Testis (tissue), 3 donors: ENCODE results near the gene IL6R. TPM values are rescaled to one million over a fixed set of nuclear protein-coding genes. Genes with fewer than 3 reads are reported as not detected.
"Not testable (repeated sequence)": the region's sequence is repeated elsewhere in the genome, so short reads cannot be mapped to it uniquely, and the experiment has no call there.

Experiments
- DNase-seq: peaks from one replicate; pipeline ENCODE4 v3.0.0-alpha.2; 2019
- H3K27ac ChIP-seq, 2 donors: fragments of 200-600 bp; sonication (generic); one replicate each; pipeline ENCODE4 v1.5.1; 2019
- H3K27me3 ChIP-seq: fragments of 200-600 bp; sonication (generic); one replicate; pipeline ENCODE4 v1.5.1; 2019
- H3K36me3 ChIP-seq: fragments of 200-600 bp; sonication (generic); one replicate; pipeline ENCODE4 v1.5.1; 2017; ENCODE audit warnings: low read depth; ENCODE audit errors: missing control alignments
- H3K4me1 ChIP-seq: fragments of 200-600 bp; sonication (generic); one replicate; pipeline ENCODE4 v1.5.1; 2019
- H3K4me3 ChIP-seq, 2 donors: fragments of 200-600 bp; sonication (generic); one replicate each; pipeline ENCODE4 v1.5.1; 2017 to 2019
- H3K9me3 ChIP-seq: fragments of 200-600 bp; sonication (generic); one replicate; pipeline ENCODE4 v1.5.1; 2017
- POLR2A ChIP-seq: fragments of 450-650 bp; IDR thresholded peaks from one replicate; pipeline ENCODE4 v1.6.1; 2017; ENCODE audit warnings: antibody characterized with exemption, mild to moderate bottlenecking, moderate library complexity
- WGBS, 2 donors: methylation state at CpG; one replicate each; pipeline ENCODE4 v1.1.5; 2018; 5-methylcytosine and 5-hydroxymethylcytosine counted together
- intact Hi-C: fragments of 100-400 bp; cut with DNase I; formaldehyde crosslinking; loops from one replicate; pipeline ENCODE4 v1.15.1; 2023; ENCODE audit warnings: low total_unique reads
- polyA plus RNA-seq: library from polyadenylated mRNA; stranded (reverse); fragments of 350-450 nt; fragmentation: Illumina TruSeq; extraction: RNeasy Lipid Tissue Mini Kit (QIAGEN cat#74804); gene quantifications from one replicate; pipeline ENCODE4 v1.2.3, GENCODE V29; 2014; ENCODE audit warnings: low read depth, low replicate concordance; ENCODE audit not compliant: insufficient read depth
- total RNA-seq, 2 donors: library from RNA; depleted of rRNA; stranded (reverse); fragments of >200 nt; gene quantifications; one replicate each; pipeline ENCODE4 v1.2.3, GENCODE V29; 2016
- TF ChIP-seq, protein P1 (sequence below), 3 experiments: fragments of 450-650 bp in 2 of 3; fragments of 200-600 bp in 1 of 3; sonication (generic) in 1 of 3; IDR thresholded peaks; one replicate each; pipeline ENCODE4 v1.5.1; 2016 to 2019; ENCODE audit warnings: antibody characterized with exemption in 3 of 3, mild to moderate bottlenecking in 2 of 3, moderate library complexity in 1 of 3

Gene IL6R
- total and polyA plus RNA-seq, 3 donors from 2014 or later = 8.5 to 29.7 (median 25.0) TPM

DNA sequence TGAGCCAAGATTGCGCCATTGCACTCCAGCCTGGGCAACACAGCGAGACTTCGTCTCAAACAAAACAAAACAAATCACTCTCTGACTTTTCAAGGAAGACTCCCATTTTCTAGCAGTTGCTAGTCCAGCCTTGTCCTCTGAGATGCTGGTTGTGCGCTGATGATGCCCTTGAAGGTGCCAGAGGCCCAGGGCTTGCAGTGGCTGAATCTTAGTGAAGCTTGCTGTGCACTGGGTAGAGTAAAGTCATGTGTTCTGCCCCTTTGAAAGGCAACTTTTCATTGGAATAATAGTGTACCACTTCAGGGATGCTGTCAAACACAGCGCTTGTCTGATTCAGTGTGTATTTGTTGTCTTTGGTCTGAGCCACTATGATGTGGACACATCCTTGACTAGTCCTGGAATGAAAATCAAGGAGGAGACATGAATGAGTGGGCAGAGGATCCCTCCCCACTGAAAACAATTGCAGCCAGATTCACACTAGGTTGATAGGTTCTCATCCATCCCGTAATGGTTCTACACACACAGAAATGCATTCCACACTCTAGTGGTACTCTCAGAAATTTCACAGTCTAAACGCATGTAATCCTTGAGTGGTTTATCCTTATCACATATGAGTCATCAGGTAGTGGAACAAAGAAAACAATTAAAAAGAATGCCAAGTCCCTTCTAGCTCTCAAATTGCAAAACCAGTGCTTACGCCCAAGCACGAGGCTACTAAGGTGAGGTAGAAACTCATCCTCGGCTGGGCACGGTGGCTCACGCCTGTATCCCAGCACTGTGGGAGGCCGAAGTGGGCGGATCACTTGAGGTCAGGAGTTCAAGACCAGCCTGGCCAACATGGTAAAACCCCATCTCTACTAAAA lies 79.0 kb downstream of the IL6R start:
- DNase-seq = no peak
- WGBS, 2 donors = 82 to 88% methylated on average over 14 of the region's 14 CpGs
- intact Hi-C loops = loop anchor here (10.0 kb wide), 1 partner anchor 61 kb away; no protein-coding TSS in a partner anchor

DNA sequence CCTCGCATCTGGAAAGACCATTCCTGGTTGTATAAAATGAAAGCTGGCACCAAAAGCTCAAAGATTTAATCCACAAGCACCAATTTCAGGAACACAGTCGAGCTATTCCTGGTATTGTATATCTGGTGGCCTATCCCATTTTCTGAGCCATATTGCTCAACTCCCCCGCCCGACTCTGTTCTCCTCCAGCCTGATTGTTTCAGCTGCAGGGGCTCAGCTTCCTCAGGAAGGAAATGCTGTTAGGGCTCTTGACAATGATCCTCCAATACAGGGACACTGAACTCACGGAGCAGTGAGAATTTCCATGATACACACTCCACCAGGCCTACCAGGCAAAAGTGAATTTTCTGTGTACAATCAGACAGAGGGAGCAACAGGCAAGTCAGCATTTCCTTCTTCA lies 80.0 kb downstream of the IL6R start:
- TF ChIP-seq POLR2A = no peak
- TF ChIP-seq, protein P1, sequence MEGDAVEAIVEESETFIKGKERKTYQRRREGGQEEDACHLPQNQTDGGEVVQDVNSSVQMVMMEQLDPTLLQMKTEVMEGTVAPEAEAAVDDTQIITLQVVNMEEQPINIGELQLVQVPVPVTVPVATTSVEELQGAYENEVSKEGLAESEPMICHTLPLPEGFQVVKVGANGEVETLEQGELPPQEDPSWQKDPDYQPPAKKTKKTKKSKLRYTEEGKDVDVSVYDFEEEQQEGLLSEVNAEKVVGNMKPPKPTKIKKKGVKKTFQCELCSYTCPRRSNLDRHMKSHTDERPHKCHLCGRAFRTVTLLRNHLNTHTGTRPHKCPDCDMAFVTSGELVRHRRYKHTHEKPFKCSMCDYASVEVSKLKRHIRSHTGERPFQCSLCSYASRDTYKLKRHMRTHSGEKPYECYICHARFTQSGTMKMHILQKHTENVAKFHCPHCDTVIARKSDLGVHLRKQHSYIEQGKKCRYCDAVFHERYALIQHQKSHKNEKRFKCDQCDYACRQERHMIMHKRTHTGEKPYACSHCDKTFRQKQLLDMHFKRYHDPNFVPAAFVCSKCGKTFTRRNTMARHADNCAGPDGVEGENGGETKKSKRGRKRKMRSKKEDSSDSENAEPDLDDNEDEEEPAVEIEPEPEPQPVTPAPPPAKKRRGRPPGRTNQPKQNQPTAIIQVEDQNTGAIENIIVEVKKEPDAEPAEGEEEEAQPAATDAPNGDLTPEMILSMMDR (IDR thresholded peaks at IDR 0.05) = no peak
- Histone ChIP-seq H3K4me1 (peaks cover 5% of the 10 kb centered on the region), H3K9me3 (no peaks in the 10 kb centered on the region), H3K27me3 (no peaks in the 10 kb centered on the region), H3K36me3 (no peaks in the 10 kb centered on the region), H3K27ac (no peak overlapping the region), H3K4me3 (no peak overlapping the region)
- intact Hi-C loops = loop anchor here (10.0 kb wide), 1 partner anchor 60 kb away; no protein-coding TSS in a partner anchor
- 78% methylated on average over 5 of the region's 5 CpGs for WGBS, 2 donors
- no peak for DNase-seq

More for the DNA sequence above, 79.0 kb downstream of the IL6R start:
- TF ChIP-seq POLR2A = no peak
- TF ChIP-seq, protein P1 (IDR thresholded peaks at IDR 0.05) = no peak
- Histone ChIP-seq H3K4me3 (no peak overlapping the region), H3K27me3 (no peaks in the 10 kb centered on the region), H3K27ac (no peak overlapping the region), H3K9me3 (no peaks in the 10 kb centered on the region), H3K4me1 (peaks cover 10% of the 10 kb centered on the region), H3K36me3 (no peaks in the 10 kb centered on the region)

DNA sequence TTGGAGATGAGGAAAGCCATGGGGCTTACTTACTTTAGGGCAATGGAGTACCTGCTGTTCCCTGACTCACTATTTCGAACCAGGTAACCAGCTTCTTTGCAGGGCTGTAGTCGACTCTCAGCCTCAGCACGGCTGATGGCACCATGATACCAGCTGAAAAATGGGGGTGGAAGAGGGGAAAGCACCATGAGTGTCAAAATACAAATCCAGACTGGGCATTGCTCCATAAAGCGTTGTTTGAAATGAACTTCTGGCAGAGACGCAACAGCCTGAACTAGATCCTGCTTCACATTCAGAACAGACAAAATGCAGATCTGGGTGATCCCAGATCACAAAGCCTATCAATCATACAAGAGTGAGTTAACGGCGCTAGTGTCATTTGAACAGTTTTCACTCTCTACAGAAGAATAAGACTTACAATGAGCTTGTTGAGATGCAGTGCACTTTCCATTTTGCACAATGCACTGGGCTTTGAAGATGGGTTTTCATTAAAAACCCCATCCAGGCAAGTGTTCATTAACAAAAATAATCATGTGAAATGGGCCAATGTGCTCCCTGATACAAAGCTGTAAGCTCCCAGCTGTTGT lies 80.9 kb downstream of the IL6R start:
- H3K4me1 ChIP-seq = peaks cover 4% of the 10 kb centered on the region
- no peaks in the 10 kb centered on the region for H3K9me3 ChIP-seq
- TF ChIP-seq, protein P1 (IDR thresholded peaks at IDR 0.05) = no peak
- no peak for TF ChIP-seq POLR2A
- WGBS, 2 donors = 85 to 86% methylated on average over 7 of the region's 7 CpGs
- no peak overlapping the region for H3K27ac ChIP-seq
- intact Hi-C loops = loop anchor here (10.0 kb wide), 1 partner anchor 59 kb away; no protein-coding TSS in a partner anchor
- no peak overlapping the region for H3K4me3 ChIP-seq
- no peak for DNase-seq
- no peaks in the 10 kb centered on the region for H3K27me3 ChIP-seq
- H3K36me3 ChIP-seq = no peaks in the 10 kb centered on the region

GRCh38 chr1:154486756-154487155 lies 81.6 kb downstream of the IL6R start:
- not testable (repeated sequence) for H3K4me1 ChIP-seq, H3K9me3 ChIP-seq, DNase-seq, H3K36me3 ChIP-seq, H3K4me3 ChIP-seq, H3K27me3 ChIP-seq, H3K27ac ChIP-seq
- 65 to 94% methylated on average over 5 of the region's 5 CpGs for WGBS, 2 donors
- intact Hi-C loops = loop anchor here (10.0 kb wide), 1 partner anchor 58 kb away; no protein-coding TSS in a partner anchor

DNA sequence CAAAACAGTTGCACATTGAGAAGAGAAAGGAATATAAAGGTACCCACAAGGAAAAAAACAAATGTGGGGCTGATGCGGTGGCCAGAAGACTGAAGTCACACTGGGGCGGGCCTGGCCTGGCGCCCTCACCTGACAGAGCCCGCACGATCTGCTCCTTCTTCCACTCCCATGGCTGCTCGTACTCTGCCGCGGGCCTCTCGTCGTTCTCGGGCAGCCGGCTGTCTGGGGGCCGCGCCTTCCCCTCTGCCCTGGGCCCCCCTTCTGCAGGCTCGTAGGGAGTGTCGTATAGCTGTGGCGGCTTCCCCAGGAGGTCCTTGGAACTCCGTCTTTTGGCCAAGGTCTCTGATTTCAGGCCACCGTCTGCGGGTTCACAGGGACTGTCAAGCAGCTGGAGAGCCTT lies 83.8 kb downstream of the IL6R start:
- intact Hi-C loops = loop anchor here (10.0 kb wide), 1 partner anchor 56 kb away; no protein-coding TSS in a partner anchor
- TF ChIP-seq, protein P1 (IDR thresholded peaks at IDR 0.05) = no peak
- no peak for TF ChIP-seq POLR2A
- DNase-seq = no peak
- peaks cover 11% of the 10 kb centered on the region for H3K4me1 ChIP-seq
- H3K4me3 ChIP-seq = no peak overlapping the region
- H3K27ac ChIP-seq = no peak overlapping the region
- H3K36me3 ChIP-seq = no peaks in the 10 kb centered on the region
- H3K9me3 ChIP-seq = no peaks in the 10 kb centered on the region
- no peaks in the 10 kb centered on the region for H3K27me3 ChIP-seq
- 42 to 58% methylated on average over 20 of the region's 20 CpGs for WGBS, 2 donors
